DMS53 (cell line): ENCODE measurements around the gene CDH20.

Experiments
- DNase-seq: peaks from one replicate; lab custom pipeline; 2025; lab: John Stamatoyannopoulos, UW

Gene CDH20

DNA sequence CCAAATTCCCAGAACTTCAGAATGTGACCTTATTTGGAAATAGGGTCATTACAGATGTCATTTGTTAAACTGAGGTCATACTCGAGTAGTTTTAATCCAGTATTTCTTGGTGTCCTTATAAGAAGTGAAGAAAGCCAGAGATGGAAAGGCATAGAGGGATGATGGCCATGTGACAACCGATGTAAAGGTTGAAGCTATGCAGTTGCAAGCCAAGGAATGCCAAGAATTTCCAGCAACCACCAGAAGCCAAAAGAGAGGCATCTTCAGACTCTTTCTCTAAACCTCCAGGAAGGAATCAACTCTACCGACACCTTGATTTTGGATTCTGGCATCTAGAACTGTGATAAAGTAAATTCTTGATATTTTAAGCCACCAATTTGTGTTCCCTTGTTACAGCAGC is 242.2 kb downstream of the CDH20 start:
- DNase-seq = no peak

GRCh38 chr18:61578846-61579245 is 245.6 kb downstream of the CDH20 start:
- DNase-seq = no peak

GRCh38 chr18:61579581-61579980 is 246.4 kb downstream of the CDH20 start:
- peak; percentile 53 for DNase-seq

DNA sequence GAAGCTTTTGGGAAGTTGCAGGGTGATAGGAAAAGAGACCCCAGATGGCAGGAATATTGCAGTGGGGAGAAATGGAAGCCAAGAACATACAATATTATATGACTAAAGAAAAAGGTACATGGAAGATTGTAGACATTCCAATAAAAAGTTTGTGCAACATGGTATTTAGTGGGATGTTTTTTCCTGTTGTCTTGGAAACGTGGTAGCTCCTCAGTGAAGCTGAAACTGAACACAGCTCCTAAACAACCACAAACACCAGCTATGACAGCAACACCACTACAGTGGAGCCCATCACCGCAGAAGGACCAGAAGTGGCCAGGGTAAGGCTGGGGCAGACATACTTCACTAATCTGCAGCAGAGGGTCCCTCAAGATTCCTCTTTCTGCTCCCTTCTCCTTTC is 246.8 kb downstream of the CDH20 start:
- peak; percentile 37 for DNase-seq

GRCh38 chr18:61581578-61582201 is 248.5 kb downstream of the CDH20 start:
- peak; percentile 87 for DNase-seq

- no peak for DNase-seq
Measured at GRCh38 chr18:61582202-61582710, 249.0 kb downstream of the CDH20 start.

- no peak for DNase-seq
Measured at GRCh38 chr18:61583548-61583947, 250.3 kb downstream of the CDH20 start.

DNA sequence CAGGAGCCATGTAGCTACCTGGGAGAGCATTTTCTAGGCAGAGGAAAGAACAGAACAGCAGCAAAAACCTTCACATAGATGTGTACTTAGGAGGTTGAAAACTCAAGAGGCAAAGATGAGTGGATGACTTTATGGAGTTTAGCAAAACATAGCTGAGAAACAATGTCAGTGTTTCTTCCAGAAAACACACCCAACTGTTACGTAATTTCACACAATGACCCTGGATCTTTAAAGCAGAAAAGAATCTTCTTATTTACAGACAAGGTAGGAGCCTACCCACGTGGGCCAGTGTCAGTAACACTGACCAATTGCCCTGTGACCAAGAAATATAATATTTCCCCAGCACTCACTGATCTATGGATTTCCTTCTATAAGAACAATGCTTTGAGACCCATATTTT is 254.6 kb downstream of the CDH20 start:
- no peak for DNase-seq

DNA sequence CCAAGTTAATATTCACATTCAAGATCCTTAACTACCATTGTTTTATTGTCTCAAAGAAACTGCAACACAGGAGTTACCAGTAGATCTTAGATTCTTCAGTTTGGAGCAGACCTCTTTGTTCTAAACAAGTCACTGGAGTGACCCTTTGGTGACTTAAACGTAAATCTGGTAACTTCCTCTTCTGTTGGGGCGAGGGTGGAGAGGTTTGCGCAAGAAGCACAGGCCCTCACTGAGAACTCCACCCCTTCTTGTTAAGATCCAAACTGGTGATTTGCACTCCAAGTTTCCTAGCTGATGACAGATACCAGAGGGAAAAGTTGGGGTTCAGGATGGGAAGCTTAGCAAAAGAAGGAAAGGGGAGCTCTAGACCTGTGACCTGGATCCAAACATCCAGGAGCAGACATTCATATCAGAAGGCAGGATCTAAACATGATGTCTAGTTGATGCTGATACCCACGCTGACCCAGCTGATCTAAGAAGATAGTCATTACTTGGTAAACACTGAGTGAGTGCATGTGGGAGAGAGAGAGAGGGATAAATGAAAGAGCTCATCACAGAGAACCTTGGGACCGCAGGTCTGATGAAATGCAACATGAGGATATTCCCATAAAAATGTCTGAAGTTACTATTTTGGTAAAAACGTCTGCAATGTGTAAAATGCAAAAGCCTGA is 256.0 kb downstream of the CDH20 start:
- no peak for DNase-seq

DNA sequence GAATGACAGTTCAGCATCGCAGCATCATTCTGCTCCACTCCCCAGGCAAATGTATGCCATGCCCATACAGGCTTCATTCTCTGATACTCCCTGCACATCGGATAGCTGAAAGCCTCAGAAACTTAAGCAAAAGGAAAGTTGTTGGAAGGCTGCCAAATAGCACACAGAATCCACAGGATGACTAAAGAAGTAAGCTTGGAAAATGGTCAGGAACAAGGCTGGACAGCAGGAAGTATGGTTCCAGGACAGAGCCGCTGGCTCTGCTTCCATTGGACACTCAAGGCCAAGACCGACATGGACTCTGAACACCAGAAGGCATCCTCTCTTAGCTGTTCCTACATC is 256.5 kb downstream of the CDH20 start:
- DNase-seq = peak; percentile 19

DNA sequence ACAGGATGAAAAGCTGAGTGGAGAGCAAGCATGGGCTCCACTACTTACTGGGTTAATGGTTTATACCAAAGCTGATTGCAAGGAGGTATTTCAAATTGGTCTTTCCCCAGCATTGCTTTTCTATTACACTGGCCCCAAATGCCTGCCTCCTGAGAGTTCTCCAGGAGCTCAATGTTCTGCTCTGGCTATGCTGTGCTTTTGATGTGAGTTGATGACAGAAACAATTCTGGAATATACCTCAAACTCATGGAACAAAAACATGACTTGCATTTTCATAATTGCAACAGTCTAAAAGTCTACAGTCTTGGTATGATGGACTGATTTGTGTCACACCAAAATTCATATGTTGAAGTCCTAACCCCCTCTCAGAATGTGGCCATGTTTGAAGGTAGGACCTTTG is 258.0 kb downstream of the CDH20 start:
- DNase-seq = no peak

DNA sequence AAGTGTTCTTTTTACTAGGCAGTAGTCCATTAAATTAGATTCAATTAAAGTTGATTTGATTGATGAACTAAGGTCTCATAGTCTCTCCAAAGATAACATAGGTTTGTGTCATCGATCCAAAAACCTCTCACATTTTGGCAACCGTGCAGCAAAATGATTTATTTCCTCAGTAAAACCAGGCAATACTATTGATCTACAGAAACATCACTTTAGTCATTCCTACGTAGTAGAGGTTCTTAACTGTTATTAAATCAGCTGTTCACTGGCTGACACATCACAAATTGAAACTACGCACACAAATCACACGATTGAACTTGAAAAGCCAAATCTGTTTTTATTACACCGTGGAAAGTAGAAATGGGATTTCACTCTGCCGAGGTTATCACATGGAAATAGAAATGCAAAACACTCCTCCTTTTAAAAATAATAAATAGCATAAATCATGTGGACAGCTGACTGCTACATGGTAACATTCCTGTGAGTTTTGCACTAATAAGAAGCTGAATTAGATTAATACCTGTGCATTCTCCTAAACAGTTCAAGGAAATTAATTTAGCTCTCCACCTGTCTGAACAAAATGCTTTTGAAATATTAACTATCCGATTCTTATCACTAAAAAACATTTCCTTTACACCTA is 262.5 kb downstream of the CDH20 start:
- DNase-seq = no peak

- DNase-seq = no peak
Measured at GRCh38 chr18:61596296-61596695, 263.1 kb downstream of the CDH20 start.

- DNase-seq = peak; percentile 23
Measured at GRCh38 chr18:61597316-61597715, 264.1 kb downstream of the CDH20 start.

DNA sequence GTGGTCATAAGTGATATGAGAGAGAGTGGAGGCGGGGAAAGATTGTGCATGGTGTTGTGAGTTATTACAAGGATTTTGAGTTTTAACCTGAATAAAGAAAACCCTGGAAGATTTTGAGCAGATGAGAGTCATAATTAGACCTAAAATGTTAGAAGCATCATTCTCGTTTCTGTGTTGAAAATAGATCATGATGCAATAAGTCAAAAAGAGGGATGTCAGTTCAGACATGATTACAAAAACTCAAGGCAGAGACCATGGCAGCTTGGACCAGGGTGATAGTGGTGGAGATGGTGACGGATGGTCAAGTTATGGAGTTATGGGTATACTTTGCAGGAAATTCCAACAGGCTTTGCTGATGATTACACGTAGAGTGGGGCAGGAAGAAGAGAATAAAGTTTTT is 267.2 kb downstream of the CDH20 start:
- no peak for DNase-seq

DNA sequence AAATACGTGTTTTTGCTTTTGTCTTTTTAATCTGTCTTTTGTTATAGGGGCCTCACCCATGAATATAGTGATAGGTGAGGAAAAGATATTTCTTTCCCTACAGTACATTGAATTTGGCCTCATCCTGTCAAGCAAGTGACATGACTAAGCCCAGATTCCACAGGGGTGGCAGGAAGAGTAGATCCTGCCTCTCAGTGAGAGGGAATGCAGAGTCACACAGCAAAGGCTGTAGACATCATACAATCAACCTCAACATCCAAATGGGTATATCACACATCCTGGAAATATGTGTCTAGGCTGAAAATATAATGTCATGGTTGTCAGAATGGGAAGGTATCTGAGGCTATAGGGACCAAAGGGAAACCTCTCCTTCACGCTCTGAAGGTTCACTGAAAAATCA is 269.6 kb downstream of the CDH20 start:
- no peak for DNase-seq
